Activated CD8-positive, alpha-beta memory T cell treated with anti-CD3 and anti-CD28 coated beads, Interleukin-2, amount 50 U/mL, for 24 hours (primary cell): ENCODE data around the gene PKIB.
"Not testable (repeated sequence)": the region's sequence is repeated elsewhere in the genome, so short reads cannot be mapped to it uniquely, and the experiment has no call there.

Source experiments
- DNase-seq: peaks from one replicate; pipeline ENCODE4 v3.0.0-alpha.2; 2020; ENCODE audit errors: extremely low read depth

PKIB gene

GRCh38 chr6:122710908-122711635, 100.9 kb downstream of the PKIB start:
- DNase-seq, result no peak

GRCh38 chr6:122712093-122712447, 101.9 kb downstream of the PKIB start:
- no peak for DNase-seq

GRCh38 chr6:122712448-122713137, 102.4 kb downstream of the PKIB start:
- DNase-seq, result no peak

- no peak for DNase-seq
Observed at GRCh38 chr6:122713138-122713537, 102.9 kb downstream of the PKIB start.

DNA sequence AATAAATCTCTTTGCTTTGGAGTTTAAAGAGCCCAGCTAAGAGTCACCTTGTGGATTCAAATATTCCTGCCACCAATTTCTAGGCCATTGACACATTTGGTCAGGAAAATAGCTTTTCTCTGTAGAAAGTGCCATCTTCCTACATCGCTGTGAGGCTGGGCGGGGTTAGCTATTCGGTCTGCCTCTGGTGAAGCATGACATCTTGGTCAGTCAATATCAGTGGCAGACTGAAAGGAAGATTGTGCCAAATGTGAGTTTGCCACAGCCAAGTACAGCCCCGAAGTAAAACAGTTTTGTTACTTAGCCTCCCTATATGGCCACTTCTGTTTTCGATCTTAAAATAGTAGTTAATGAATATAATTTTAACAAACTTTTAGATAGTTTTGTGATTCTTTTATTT, 103.9 kb downstream of the PKIB start:
- DNase-seq, result no peak

DNA sequence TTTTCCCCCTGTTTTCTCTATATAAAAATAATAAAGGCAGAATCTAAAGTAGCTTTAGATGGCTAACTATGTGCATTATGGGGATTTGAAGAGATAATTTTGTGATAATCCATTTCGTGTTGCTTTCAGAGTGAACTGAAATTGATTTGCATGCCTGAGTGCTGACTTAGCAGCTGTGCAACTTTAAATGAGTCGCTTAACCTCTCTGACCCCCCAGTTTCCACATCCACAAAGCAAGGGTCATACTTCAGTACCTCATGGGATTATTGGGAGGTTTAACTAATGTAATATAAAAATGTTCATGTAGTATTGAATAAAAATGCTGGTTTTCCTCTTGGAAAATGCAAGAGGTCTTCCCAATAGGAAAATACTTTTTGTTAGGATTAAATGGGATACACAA, 105.5 kb downstream of the PKIB start:
- no peak for DNase-seq

DNA sequence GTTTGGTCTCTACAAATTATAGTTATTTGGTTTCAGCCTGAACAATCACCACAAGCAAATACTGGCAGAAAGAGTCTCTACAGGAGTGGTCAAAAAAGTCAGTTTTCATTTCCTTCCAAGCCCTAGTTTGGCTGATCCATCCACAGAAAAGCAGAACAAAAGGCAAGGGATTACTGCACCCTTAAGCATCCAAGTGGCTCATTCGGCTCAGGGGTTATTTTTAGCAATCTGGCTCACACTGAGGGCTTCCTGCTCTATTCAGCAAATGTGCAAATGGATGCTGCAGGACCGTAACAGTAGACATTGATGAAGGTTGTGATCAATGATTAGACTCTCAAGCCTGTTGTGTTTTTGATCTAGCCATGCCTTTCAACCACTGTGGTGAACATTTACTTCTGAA, 107.1 kb downstream of the PKIB start:
- no peak for DNase-seq

- no peak for DNase-seq
Observed at GRCh38 chr6:122718616-122719015, 108.4 kb downstream of the PKIB start.

DNA sequence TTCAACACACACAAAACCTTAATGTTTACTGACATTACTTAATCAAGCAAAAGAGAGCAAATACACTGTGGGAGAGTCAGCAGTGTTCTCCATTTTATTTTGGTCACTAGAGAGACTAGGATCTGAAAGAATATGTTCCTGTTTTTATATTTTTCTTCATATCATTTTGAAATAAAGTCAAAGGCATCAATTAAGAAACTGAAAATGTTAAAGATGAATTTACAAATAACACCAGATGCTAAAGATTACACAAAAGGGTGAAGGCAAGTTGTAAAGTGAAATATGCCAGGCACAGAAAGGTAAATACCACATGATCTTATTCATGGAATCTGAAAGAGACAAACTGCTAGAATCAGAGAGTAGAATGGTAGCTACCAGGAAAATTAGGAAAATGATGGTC, 109.0 kb downstream of the PKIB start:
- no peak for DNase-seq

DNA sequence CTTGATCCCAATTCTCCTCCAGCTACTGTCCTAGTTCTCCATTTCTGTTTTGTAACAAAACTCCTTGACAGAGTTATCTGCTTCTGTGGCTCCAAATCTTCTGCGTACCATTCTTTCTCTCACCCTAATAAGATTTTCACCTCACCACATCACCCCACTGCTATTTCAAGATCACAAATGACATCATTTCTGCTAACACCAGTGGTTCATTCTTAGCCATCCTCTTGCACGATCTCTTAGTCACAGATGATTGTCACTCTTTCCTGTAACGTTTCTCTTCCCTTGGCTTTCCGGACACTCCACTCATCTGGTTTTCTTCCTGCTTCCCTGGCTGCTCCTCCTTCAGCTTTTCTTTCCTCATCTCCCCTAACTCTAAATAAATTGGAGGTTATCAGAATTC, 112.5 kb downstream of the PKIB start:
- DNase-seq, result no peak

- DNase-seq, result no peak
Observed at GRCh38 chr6:122726649-122727048, 116.4 kb downstream of the PKIB start.

DNA sequence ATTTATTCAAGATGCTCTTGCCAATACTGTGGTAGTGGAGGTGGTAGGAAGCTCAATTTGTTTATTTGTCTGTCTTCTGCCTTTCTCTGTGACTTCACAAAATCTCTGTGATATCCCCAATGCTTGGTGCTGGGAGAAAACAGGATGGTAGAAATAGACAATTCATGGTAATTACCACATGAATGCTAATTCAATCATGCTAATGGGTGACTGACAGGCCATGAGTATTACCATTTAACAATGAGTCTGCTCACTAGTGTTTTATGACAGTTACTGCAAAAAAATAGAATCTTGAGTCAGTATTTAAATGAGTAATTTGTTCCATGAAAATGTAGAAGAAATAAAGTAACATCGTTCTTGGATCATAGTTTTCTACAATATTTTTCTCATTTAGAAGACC, 117.0 kb downstream of the PKIB start:
- DNase-seq, result no peak

DNA sequence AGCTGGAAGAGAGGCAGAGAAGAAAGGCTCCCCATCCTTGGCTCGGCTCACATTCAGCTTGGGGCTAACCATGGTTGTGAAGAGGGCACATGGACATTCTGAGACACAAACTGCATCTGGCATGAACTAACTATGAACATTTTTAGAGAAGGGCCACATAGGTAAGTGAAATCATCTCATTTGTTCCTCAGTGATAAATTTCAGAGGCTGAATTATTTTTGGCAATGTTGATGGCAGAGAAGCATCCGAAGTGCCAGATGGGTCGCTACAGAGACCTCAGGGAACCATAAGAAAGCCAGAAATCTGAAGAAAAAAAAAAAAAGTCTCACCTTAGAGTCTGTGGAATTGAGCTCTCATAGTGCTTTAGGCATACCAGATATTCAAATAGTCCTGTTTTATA, 120.1 kb downstream of the PKIB start:
- no peak for DNase-seq

GRCh38 chr6:122730775-122731386, 120.7 kb downstream of the PKIB start:
- DNase-seq, result no peak

- no peak for DNase-seq
Observed at GRCh38 chr6:122733259-122733658, 123.1 kb downstream of the PKIB start.

GRCh38 chr6:122734529-122735395, 124.6 kb downstream of the PKIB start:
- no peak for DNase-seq

- DNase-seq, result no peak
Observed at GRCh38 chr6:122735582-122735981, 125.4 kb downstream of the PKIB start.

GRCh38 chr6:122736163-122736562, 126.0 kb downstream of the PKIB start:
- DNase-seq, result no peak

DNA sequence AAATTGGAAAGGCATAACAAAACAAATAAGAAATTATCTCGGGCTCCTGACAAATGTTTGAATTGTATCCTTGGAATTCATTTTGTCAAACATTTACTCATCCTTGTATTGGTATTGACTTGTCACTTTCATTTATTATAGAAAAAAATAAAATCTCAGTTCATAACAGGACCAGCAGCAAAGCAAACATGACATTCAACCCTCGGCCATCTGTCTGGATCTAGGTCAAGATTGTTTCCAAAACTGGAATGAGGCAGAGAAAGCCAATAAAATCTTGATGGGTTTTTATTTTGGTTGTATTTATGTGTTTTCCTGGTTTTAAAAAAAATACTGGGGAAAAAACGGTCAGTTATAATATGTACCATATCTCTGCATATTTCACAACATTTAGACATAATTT, 126.4 kb downstream of the PKIB start:
- no peak for DNase-seq

- no peak for DNase-seq
Observed at GRCh38 chr6:122740091-122740490, 129.9 kb downstream of the PKIB start.

- DNase-seq, result no peak
Observed at GRCh38 chr6:122740936-122741335, 130.7 kb downstream of the PKIB start.

DNA sequence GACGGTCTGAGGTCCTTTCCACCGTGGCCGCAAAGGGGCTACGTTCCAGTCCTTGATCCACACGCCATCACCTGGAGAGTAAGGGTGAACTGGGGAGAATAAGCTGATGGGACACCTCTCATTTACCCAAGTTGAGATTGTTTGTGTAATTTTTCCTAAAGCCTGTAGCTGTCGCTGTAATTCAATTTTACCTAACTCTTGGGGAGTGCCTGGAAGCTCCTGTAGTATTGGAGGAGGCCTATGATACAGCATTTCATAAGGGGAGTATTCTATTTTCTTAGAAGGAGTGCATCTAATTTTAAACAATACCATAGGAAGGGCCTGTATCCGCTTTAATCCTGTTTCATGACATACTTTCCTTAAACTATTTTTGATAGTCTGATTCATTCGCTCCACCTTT, 134.0 kb downstream of the PKIB start:
- not testable (repeated sequence) for DNase-seq
